Activated naive CD8-positive, alpha-beta T cell treated with anti-CD3 and anti-CD28 coated beads, Interleukin-2, amount 10 ng/mL, durations not matched to agents 7 days and 5 days (primary cell): ENCODE data around the gene CNBP. TPM values are rescaled to one million over a fixed set of nuclear protein-coding genes. Genes with fewer than 3 reads are reported as not detected.
"Not testable (repeated sequence)": the region's sequence is repeated elsewhere in the genome, so short reads cannot be mapped to it uniquely, and the experiment has no call there.

ENCODE experiments used
- ATAC-seq: fragments of 150-1000 bp; cut with Tn5 transposase; one replicate; pipeline ENCODE4 v1.10.0; 2021; ENCODE audit warnings: low read depth, moderate library complexity
- POLR2A ChIA-PET: fragments of 350-600 bp; sonication (Branson Sonifier 250); formaldehyde crosslinking; loops from one replicate; lab custom pipeline; 2021; ENCODE audit warnings: antibody characterized with exemption; lab: Charles Lee
- DNase-seq: peaks from one replicate; pipeline ENCODE4 v3.0.0; 2021
- H3K27ac Mint-ChIP-seq: one replicate; pipeline ENCODE4 v1.8.0; 2022; ENCODE audit warnings: mild to moderate bottlenecking, mixed read lengths
- H3K27me3 Mint-ChIP-seq: one replicate; pipeline ENCODE4 v1.8.0; 2022; ENCODE audit warnings: mild to moderate bottlenecking, moderate library complexity, mixed read lengths
- H3K36me3 Mint-ChIP-seq: one replicate; pipeline ENCODE4 v1.8.0; 2021; ENCODE audit warnings: mild to moderate bottlenecking, mixed read lengths
- H3K4me1 Mint-ChIP-seq: one replicate; pipeline ENCODE4 v1.8.0; 2021; ENCODE audit warnings: mixed read lengths
- H3K4me3 Mint-ChIP-seq: one replicate; pipeline ENCODE4 v1.8.0; 2022; ENCODE audit warnings: mild to moderate bottlenecking, moderate library complexity, mixed read lengths
- H3K9me3 Mint-ChIP-seq: one replicate; pipeline ENCODE4 v1.8.0; 2021; ENCODE audit warnings: mixed read lengths
- total RNA-seq, 2 experiments: library from RNA; stranded (reverse); gene quantifications; one replicate each; pipeline ENCODE4 v1.2.3, GENCODE V29; 2021

CNBP gene
- 100 to 1,000 TPM; 309 to 312 TPM for total RNA-seq

- Mint-ChIP-seq H3K27me3 (no peaks in the 10 kb centered on the region), H3K27ac (peak within 1 kb of the TSS; percentile 98), H3K4me1 (peaks cover 38% of the 10 kb centered on the region), H3K4me3 (peak within 1 kb of the TSS; percentile 92), H3K36me3 (peaks cover 28% of the 10 kb centered on the region), H3K9me3 (no peaks in the 10 kb centered on the region)
- ATAC-seq (peak; percentile 98), DNase-seq (peak; percentile 97)
- POLR2A ChIA-PET, result interaction anchor here (0.6 to 6.7 kb wide), 22 partner anchors 9 to 256 kb away, joined by 3 to 86 read pairs (median 4); partner anchors contain the start of genes CFAP92, COPG1, HMCES and IFT122
These were observed at the start of gene CNBP for GRCh38 chr3:129183569-129184395. Gene CNBP (minus strand): TSS chr3:129183896. CDS start chr3:129171757, 12,139 bp downstream.

GRCh38 chr3:129231331-129232119 lies 47.8 kb upstream of the CNBP start:
- DNase-seq (no peak), ATAC-seq (no peak)
- peaks cover 4% of the 10 kb centered on the region for H3K36me3 Mint-ChIP-seq
- H3K4me1 Mint-ChIP-seq, result peaks cover 57% of the 10 kb centered on the region
- H3K4me3 Mint-ChIP-seq, result peak overlapping the region; percentile 36
- POLR2A ChIA-PET, result interaction anchor here (1.0 to 2.3 kb wide), 6 partner anchors 7 to 111 kb away, joined by 3 to 9 read pairs (median 7); partner anchors contain the start of genes CNBP and RAB43
- no peaks in the 10 kb centered on the region for H3K27me3 Mint-ChIP-seq
- peak overlapping the region; percentile 50 for H3K27ac Mint-ChIP-seq
- no peaks in the 10 kb centered on the region for H3K9me3 Mint-ChIP-seq

GRCh38 chr3:129230311-129231019 lies 46.8 kb upstream of the CNBP start:
- Mint-ChIP-seq H3K4me3 (peak overlapping the region; percentile 30), H3K4me1 (peaks cover 60% of the 10 kb centered on the region), H3K9me3 (no peaks in the 10 kb centered on the region), H3K36me3 (peaks cover 4% of the 10 kb centered on the region), H3K27me3 (no peaks in the 10 kb centered on the region), H3K27ac (peak overlapping the region; percentile 85)
- ATAC-seq, result peak; percentile 72
- no peak for DNase-seq
- POLR2A ChIA-PET, result interaction anchor here (1.0 to 2.3 kb wide), 6 partner anchors 8 to 110 kb away, joined by 3 to 9 read pairs (median 7); partner anchors contain the start of genes CNBP and RAB43

GRCh38 chr3:129228891-129229585 lies 45.3 kb upstream of the CNBP start:
- H3K27ac Mint-ChIP-seq, result peak overlapping the region; percentile 53
- H3K4me3 Mint-ChIP-seq, result no peak overlapping the region
- POLR2A ChIA-PET, result interaction anchor here (2.1 to 2.3 kb wide), 2 partner anchors 10 to 108 kb away, joined by 8 to 9 read pairs; partner anchors contain the start of gene RAB43

GRCh38 chr3:129226374-129226773 lies 42.7 kb upstream of the CNBP start:
- Mint-ChIP-seq H3K4me3 (peak overlapping the region; percentile 28), H3K36me3 (no peaks in the 10 kb centered on the region), H3K4me1 (peaks cover 51% of the 10 kb centered on the region), H3K27ac (peak overlapping the region; percentile 64), H3K9me3 (no peaks in the 10 kb centered on the region), H3K27me3 (no peaks in the 10 kb centered on the region)
- ATAC-seq (no peak), DNase-seq (no peak)
- POLR2A ChIA-PET, result interaction anchor here (0.7 to 2.2 kb wide), 3 partner anchors 10 to 23 kb away, joined by 3 to 12 read pairs (median 6); partner anchors contain the start of gene COPG1

More at GRCh38 chr3:129228891-129229585, 45.3 kb upstream of the CNBP start:
- Mint-ChIP-seq H3K27me3 (no peaks in the 10 kb centered on the region), H3K4me1 (peaks cover 61% of the 10 kb centered on the region), H3K9me3 (no peaks in the 10 kb centered on the region), H3K36me3 (peaks cover 4% of the 10 kb centered on the region)
- no peak for DNase-seq
- ATAC-seq, result no peak

GRCh38 chr3:129224984-129225393 lies 41.3 kb upstream of the CNBP start:
- H3K4me3 Mint-ChIP-seq, result peak overlapping the region; percentile 73
- no peaks in the 10 kb centered on the region for H3K27me3 Mint-ChIP-seq
- peak overlapping the region; percentile 88 for H3K27ac Mint-ChIP-seq
- no peaks in the 10 kb centered on the region for H3K36me3 Mint-ChIP-seq
- POLR2A ChIA-PET, result interaction anchor here (0.5 to 2.2 kb wide), 13 partner anchors 9 to 233 kb away, joined by 3 to 18 read pairs (median 6); partner anchors contain the start of genes CNBP, COPG1 and EFCC1
- no peak for DNase-seq
- peaks cover 41% of the 10 kb centered on the region for H3K4me1 Mint-ChIP-seq
- no peaks in the 10 kb centered on the region for H3K9me3 Mint-ChIP-seq
- peak; percentile 74 for ATAC-seq

- H3K4me1 Mint-ChIP-seq, result peaks cover 36% of the 10 kb centered on the region
- H3K36me3 Mint-ChIP-seq, ATAC-seq, DNase-seq, H3K27me3 Mint-ChIP-seq, H3K4me3 Mint-ChIP-seq, H3K27ac Mint-ChIP-seq, H3K9me3 Mint-ChIP-seq: not testable (repeated sequence)
- POLR2A ChIA-PET, result interaction anchor here (0.5 to 2.2 kb wide), 13 partner anchors 8 to 233 kb away, joined by 3 to 18 read pairs (median 6); partner anchors contain the start of genes CNBP, COPG1 and EFCC1
These were observed 40.7 kb upstream of the CNBP start for GRCh38 chr3:129224387-129224786.

GRCh38 chr3:129218742-129219141 lies 35.0 kb upstream of the CNBP start:
- no peak for ATAC-seq
- no peak overlapping the region for H3K4me3 Mint-ChIP-seq
- POLR2A ChIA-PET, result no interaction called here
- H3K9me3 Mint-ChIP-seq, result no peaks in the 10 kb centered on the region
- peaks cover 7% of the 10 kb centered on the region for H3K27me3 Mint-ChIP-seq
- no peaks in the 10 kb centered on the region for H3K36me3 Mint-ChIP-seq
- H3K4me1 Mint-ChIP-seq, result no peaks in the 10 kb centered on the region
- H3K27ac Mint-ChIP-seq, result no peak overlapping the region
- no peak for DNase-seq

- no peak overlapping the region for H3K27ac Mint-ChIP-seq
- H3K4me3 Mint-ChIP-seq, result no peak overlapping the region
- no peak for DNase-seq
- H3K9me3 Mint-ChIP-seq, result no peaks in the 10 kb centered on the region
- H3K27me3 Mint-ChIP-seq, result peaks cover 7% of the 10 kb centered on the region
- H3K36me3 Mint-ChIP-seq, result no peaks in the 10 kb centered on the region
- H3K4me1 Mint-ChIP-seq, result peaks cover 2% of the 10 kb centered on the region
- no peak for ATAC-seq
- POLR2A ChIA-PET, result interaction anchor here (0.6 kb wide), 1 partner anchor 11 kb away, joined by 4 read pairs; no protein-coding TSS in a partner anchor
These were observed 29.5 kb upstream of the CNBP start for GRCh38 chr3:129213238-129213637.

- no peak for DNase-seq
- H3K27me3 Mint-ChIP-seq, result peaks cover 7% of the 10 kb centered on the region
- H3K4me1 Mint-ChIP-seq, result peaks cover 3% of the 10 kb centered on the region
- POLR2A ChIA-PET, result no interaction called here
- H3K36me3 Mint-ChIP-seq, result no peaks in the 10 kb centered on the region
- H3K27ac Mint-ChIP-seq, result no peak overlapping the region
- H3K4me3 Mint-ChIP-seq, result no peak overlapping the region
- no peak for ATAC-seq
- no peaks in the 10 kb centered on the region for H3K9me3 Mint-ChIP-seq
These were observed 28.1 kb upstream of the CNBP start for GRCh38 chr3:129211772-129212171.

- no peak overlapping the region for H3K27ac Mint-ChIP-seq
- H3K4me1 Mint-ChIP-seq, result peaks cover 3% of the 10 kb centered on the region
These were observed 27.6 kb upstream of the CNBP start for GRCh38 chr3:129211345-129211744.

GRCh38 chr3:129207479-129207878 lies 23.8 kb upstream of the CNBP start:
- Mint-ChIP-seq H3K4me1 (peaks cover 3% of the 10 kb centered on the region), H3K36me3 (no peaks in the 10 kb centered on the region), H3K4me3 (no peak overlapping the region), H3K27ac (no peak overlapping the region), H3K9me3 (no peaks in the 10 kb centered on the region), H3K27me3 (peaks cover 4% of the 10 kb centered on the region)
- no peak for DNase-seq
- POLR2A ChIA-PET, result no interaction called here
- ATAC-seq, result no peak

More at GRCh38 chr3:129211345-129211744, 27.6 kb upstream of the CNBP start:
- Mint-ChIP-seq H3K27me3 (peaks cover 7% of the 10 kb centered on the region), H3K36me3 (no peaks in the 10 kb centered on the region), H3K9me3 (no peaks in the 10 kb centered on the region), H3K4me3 (no peak overlapping the region)
- no peak for ATAC-seq
- POLR2A ChIA-PET, result no interaction called here
- DNase-seq, result no peak
